ENCODE measurements around the gene KLHDC9.
"Not testable (repeated sequence)": the region's sequence is repeated elsewhere in the genome, so short reads cannot be mapped to it uniquely, and the experiment has no call there.

KLHDC9 gene

DNA sequence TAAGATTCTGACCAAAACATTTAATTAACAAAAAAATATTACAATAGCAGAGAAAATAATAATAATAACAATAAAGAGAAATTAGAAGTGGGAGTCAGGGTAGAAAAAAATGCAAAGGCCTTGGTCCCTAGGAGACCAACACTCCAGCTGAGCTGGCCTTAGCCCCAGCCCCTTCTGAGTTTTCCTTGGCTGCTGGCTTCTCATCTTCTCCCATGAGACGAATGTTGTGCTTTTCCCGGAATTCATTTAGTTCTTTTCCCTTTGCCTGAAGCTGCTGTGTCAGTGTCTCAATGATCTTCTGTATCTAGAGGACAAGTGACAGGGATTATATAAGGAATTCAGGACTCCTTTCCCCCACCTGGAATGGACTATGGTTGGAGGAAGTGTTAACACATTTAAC lies 2.4 kb downstream of the KLHDC9 start:
- Mint-ChIP-seq H3K27me3 (no peaks in the 10 kb centered on the region), H3K36me3 (peaks cover 7% of the 10 kb centered on the region)

DNA sequence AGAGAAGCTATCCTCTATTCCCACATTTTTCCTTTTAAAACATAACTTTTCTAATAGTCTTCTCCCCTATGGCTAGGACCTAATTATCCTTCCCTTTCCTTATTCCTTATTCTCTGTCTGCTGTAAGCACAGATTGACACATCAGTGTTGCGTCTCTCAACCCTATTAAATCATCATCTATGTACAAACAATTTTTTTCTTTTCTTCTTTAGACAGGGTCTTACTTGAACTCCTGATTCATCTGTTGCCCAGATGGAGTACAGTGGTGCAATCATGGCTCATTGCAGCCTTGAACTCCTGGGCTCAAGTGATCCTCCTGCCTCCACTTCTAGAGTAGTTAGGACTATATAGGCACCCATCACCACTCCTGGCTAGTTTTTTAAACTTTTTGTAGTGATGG lies 8.3 kb downstream of the KLHDC9 start:
- Mint-ChIP-seq H3K27me3 (no peaks in the 10 kb centered on the region), H3K27ac (no peak overlapping the region), H3K4me3 (no peak overlapping the region), H3K36me3 (peaks cover 21% of the 10 kb centered on the region), H3K4me1 (peaks cover 27% of the 10 kb centered on the region), H3K9me3 (no peaks in the 10 kb centered on the region)
- no peak for ATAC-seq

More for the DNA sequence above, 2.4 kb downstream of the KLHDC9 start:
- Mint-ChIP-seq H3K9me3 (no peaks in the 10 kb centered on the region), H3K27ac (no peak overlapping the region), H3K4me1 (peaks cover 43% of the 10 kb centered on the region), H3K4me3 (no peak overlapping the region)
- no peak for ATAC-seq

DNA sequence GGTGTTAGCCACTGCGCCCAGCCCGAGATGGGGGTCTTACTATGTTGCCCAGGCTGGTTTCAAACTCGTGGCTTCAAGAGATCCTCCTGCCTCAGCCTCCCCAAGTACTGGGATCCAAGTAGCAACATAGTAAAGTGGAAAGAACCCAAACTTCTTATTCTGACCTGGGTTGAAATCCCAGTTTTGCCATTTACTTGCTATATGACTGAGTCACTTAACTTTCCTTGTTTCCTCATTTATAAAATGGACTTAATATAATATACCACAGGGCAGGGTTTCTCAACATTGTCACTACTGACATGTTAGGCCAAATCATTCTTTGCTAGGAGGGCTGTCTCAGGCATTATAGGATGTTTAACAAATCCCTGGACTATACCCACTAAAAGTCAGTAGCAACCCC lies 13.0 kb downstream of the KLHDC9 start:
- Mint-ChIP-seq H3K4me1 (peaks cover 58% of the 10 kb centered on the region), H3K27ac (peak overlapping the region; percentile 27), H3K27me3 (no peaks in the 10 kb centered on the region), H3K9me3 (no peaks in the 10 kb centered on the region), H3K4me3 (no peak overlapping the region), H3K36me3 (peaks cover 19% of the 10 kb centered on the region)
- ATAC-seq = no peak

DNA sequence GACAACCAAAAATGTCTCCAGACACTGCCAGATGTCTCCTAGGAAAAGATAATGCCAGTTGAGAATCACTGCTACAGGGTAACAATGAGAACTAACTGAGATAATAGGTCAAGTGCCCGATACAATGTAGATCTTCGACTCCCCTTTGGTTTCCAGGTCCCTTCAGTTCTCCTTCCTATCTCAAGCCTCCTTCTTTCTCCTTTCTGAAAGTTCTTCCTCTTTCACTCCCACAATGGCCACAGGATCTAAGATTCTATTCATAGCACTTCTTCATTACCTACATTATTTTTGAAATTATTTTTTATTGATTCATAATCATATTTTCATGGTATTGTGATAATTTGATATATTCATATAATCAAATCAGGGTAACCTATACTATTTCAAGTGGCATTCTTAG lies 13.4 kb downstream of the KLHDC9 start:
- ATAC-seq = no peak
- no peaks in the 10 kb centered on the region for H3K9me3 Mint-ChIP-seq
- no peak overlapping the region for H3K4me3 Mint-ChIP-seq
- no peaks in the 10 kb centered on the region for H3K27me3 Mint-ChIP-seq
- peaks cover 58% of the 10 kb centered on the region for H3K4me1 Mint-ChIP-seq
- peak overlapping the region; percentile 27 for H3K27ac Mint-ChIP-seq
- peaks cover 15% of the 10 kb centered on the region for H3K36me3 Mint-ChIP-seq

DNA sequence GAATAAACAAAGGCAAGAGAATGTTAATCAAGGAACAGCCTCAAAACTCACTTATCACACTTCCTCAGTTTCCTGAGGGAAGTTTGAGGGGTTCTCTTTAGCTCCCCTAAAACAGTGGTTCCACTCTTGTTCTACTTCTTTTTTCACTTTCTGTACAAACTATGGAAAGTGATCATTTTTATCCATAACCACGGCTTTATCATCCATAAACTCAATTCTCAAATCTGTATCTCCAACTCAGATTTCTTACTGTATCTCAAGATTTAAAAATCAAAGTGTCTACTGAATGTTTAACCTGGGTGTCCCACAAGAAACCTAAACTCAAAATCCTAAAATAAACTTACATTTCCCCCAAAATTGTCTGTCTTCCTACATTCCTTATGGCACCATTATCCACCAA lies 15.8 kb downstream of the KLHDC9 start:
- peaks cover 69% of the 10 kb centered on the region for H3K4me1 Mint-ChIP-seq
- H3K27ac Mint-ChIP-seq = no peak overlapping the region
- H3K36me3 Mint-ChIP-seq = peaks cover 9% of the 10 kb centered on the region
- no peaks in the 10 kb centered on the region for H3K9me3 Mint-ChIP-seq
- no peaks in the 10 kb centered on the region for H3K27me3 Mint-ChIP-seq
- ATAC-seq = no peak
- H3K4me3 Mint-ChIP-seq = no peak overlapping the region

- H3K27ac Mint-ChIP-seq = no peak overlapping the region
- no peaks in the 10 kb centered on the region for H3K27me3 Mint-ChIP-seq
- no peak overlapping the region for H3K4me3 Mint-ChIP-seq
- peaks cover 73% of the 10 kb centered on the region for H3K4me1 Mint-ChIP-seq
- no peaks in the 10 kb centered on the region for H3K9me3 Mint-ChIP-seq
- peaks cover 8% of the 10 kb centered on the region for H3K36me3 Mint-ChIP-seq
- ATAC-seq = no peak
Observed at GRCh38 chr1:161114556-161114955, 16.4 kb downstream of the KLHDC9 start.

GRCh38 chr1:161115132-161115711 lies 17.1 kb downstream of the KLHDC9 start:
- Mint-ChIP-seq H3K4me3 (no peak overlapping the region), H3K36me3 (peaks cover 15% of the 10 kb centered on the region), H3K27ac (no peak overlapping the region), H3K9me3 (no peaks in the 10 kb centered on the region), H3K27me3 (no peaks in the 10 kb centered on the region), H3K4me1 (peaks cover 79% of the 10 kb centered on the region)
- ATAC-seq = no peak

DNA sequence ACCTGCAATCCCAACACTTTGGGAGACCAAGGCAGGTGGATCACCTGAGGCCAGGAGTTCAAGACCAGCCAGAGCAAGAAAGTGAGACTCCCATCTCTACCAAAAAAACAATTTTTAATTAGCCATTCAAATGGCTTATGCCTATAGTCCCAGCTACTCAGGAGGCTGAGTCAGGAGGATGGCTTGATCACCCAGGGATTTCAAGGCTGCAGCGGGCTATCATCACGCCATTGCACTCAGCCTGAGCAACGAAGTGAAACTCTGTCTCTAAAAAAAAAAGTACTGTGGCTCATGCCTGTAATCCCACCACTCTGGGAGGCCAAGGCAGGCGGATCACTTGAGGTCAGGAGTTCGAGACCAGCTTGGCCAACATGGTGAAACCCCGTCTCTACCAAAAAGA lies 17.8 kb downstream of the KLHDC9 start:
- not testable (repeated sequence) for H3K27me3 Mint-ChIP-seq, H3K9me3 Mint-ChIP-seq, ATAC-seq, H3K4me3 Mint-ChIP-seq
- peak overlapping the region; percentile 94 for H3K27ac Mint-ChIP-seq
- H3K4me1 Mint-ChIP-seq = peaks cover 84% of the 10 kb centered on the region
- H3K36me3 Mint-ChIP-seq = peaks cover 17% of the 10 kb centered on the region

DNA sequence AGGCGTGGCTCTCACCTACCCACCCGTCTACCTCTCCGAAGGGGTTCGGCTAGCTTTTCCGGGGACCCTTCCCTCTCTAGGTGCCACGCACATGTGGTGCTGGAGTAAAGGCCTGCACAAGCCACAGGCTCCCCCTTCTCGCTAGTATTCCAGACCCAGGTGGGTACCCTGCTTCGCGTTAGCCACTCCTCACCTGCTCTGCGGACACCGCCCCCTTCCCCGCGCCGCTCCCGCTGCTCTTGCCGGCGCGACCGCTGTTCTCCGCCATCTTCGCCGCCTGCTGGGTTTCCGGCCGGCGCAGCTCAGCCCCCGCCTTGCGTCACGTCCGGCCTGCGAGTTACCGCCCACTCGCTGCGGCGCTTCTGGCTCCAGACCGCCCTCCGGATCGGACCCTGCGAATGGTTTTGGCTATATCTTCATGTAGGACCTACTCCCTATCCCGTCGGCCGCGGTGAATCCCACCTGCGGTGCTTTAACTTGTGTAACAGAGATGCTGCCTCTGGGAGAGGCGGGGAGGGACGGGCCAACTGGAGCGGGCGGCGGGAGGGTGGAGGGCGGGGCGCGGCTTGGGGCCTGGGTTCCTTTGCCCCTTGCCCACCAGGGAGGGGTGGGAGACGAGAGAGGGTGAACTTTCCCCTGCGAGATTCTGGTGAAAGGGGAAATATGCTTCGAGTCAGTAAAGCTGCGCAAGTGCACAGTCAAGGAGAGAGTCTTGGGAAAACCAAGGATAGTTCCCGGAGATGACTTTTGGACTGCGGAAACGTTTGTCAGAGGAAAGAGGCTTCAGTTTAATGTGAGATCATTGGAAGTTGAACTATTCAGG lies 19.8 kb downstream of the KLHDC9 start, which contains the start of the genes NIT1 and PFDN2:
Gene NIT1, plus strand, starts transcription at position 347 of the 823 bp plus-strand sequence. Its CDS starts 72 bp downstream, at position 419.
Gene PFDN2, minus strand, starts transcription at position 279 of the 823 bp plus-strand sequence. Its CDS starts 11 bp downstream, at position 268.
- ATAC-seq = peak; percentile 93
- Mint-ChIP-seq H3K27me3 (no peaks in the 10 kb centered on the region), H3K4me3 (peak within 1 kb of the TSS; percentile 92), H3K4me1 (peaks cover 84% of the 10 kb centered on the region), H3K36me3 (peaks cover 37% of the 10 kb centered on the region), H3K27ac (peak within 1 kb of the TSS; percentile 94), H3K9me3 (no peaks in the 10 kb centered on the region)

GRCh38 chr1:161119092-161119903 lies 21.1 kb downstream of the KLHDC9 start:
- Mint-ChIP-seq H3K27me3 (no peaks in the 10 kb centered on the region), H3K4me1 (peaks cover 71% of the 10 kb centered on the region), H3K9me3 (no peaks in the 10 kb centered on the region), H3K27ac (peak overlapping the region; percentile 94), H3K36me3 (peaks cover 46% of the 10 kb centered on the region), H3K4me3 (peak overlapping the region; percentile 92)
- ATAC-seq = peak; percentile 45

GRCh38 chr1:161121042-161121650 lies 23.0 kb downstream of the KLHDC9 start:
- Mint-ChIP-seq H3K4me3 (peak overlapping the region; percentile 29), H3K27me3 (no peaks in the 10 kb centered on the region), H3K36me3 (peaks cover 55% of the 10 kb centered on the region), H3K4me1 (peaks cover 60% of the 10 kb centered on the region), H3K9me3 (no peaks in the 10 kb centered on the region), H3K27ac (peak overlapping the region; percentile 83)
- no peak for ATAC-seq

DNA sequence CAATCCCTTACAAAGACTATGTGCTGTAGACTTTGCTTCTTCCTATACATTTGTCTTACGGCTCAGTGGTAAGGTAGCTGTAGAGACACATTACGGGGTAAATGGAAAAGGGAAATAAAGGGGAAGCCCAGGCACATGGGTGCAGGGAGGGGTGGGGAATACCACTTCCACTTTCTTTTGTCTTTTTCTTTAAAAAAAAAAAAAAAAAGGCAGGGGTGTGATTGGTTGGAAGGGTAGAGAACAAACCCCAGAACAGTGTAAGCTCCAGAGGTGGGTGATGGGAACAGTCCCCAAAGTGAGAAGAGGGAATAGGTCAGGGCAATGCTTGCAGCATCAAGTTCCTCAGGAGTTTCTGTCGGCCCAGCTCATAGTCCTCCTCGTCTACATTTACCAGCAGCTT lies 23.7 kb downstream of the KLHDC9 start:
- Mint-ChIP-seq H3K9me3 (no peaks in the 10 kb centered on the region), H3K36me3 (peaks cover 62% of the 10 kb centered on the region), H3K4me3 (no peak overlapping the region), H3K4me1 (peaks cover 60% of the 10 kb centered on the region), H3K27ac (peak overlapping the region; percentile 83), H3K27me3 (no peaks in the 10 kb centered on the region)
- ATAC-seq = peak; percentile 39

DNA sequence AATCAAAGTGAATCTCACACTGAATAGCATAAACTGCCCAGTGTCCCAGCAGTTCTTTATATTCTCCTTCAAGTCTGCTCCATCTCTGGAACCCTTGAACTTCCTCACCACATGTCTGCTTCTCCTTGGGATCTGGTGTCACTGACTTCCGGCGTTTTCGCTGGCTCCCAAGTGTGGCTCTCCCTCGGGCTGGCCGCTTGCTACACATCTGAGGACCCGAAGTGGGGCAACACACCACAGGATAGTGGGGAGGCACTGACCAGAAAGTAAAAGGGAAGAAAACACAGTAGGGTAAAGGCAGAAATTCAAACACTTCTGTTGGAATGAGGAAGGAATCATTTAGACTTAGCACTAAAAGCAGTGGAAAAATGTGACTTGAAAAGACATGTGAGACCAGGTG lies 24.8 kb downstream of the KLHDC9 start:
- no peaks in the 10 kb centered on the region for H3K27me3 Mint-ChIP-seq
- peak overlapping the region; percentile 23 for H3K27ac Mint-ChIP-seq
- ATAC-seq = no peak
- peaks cover 68% of the 10 kb centered on the region for H3K36me3 Mint-ChIP-seq
- no peak overlapping the region for H3K4me3 Mint-ChIP-seq
- H3K9me3 Mint-ChIP-seq = no peaks in the 10 kb centered on the region
- H3K4me1 Mint-ChIP-seq = peaks cover 65% of the 10 kb centered on the region

DNA sequence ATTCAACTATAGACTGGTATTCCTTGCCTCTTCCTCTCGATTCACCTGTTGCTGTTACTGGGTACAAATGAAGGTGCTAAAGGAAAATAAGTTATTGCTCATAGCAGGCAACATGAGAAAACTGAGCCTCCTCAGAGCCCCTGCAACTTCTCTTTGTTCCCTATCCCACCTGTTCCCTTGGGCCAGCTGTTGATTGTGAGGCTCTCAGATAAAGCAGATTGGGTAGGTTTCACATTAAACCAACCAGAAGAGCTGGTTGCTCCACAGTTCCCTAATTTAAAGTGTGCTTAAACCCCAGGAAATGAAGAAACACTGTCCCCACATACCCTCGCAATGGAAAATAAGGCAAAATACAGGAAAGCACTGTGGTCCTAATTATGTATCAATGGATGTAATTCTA lies 29.5 kb downstream of the KLHDC9 start:
- no peak for ATAC-seq
- Mint-ChIP-seq H3K9me3 (no peaks in the 10 kb centered on the region), H3K27me3 (no peaks in the 10 kb centered on the region), H3K27ac (peak overlapping the region; percentile 5), H3K4me3 (no peak overlapping the region), H3K4me1 (peaks cover 52% of the 10 kb centered on the region), H3K36me3 (peaks cover 41% of the 10 kb centered on the region)

Measured in stimulated activated memory B cell treated with anti-CD40 and anti-IgM and Interleukin-4, amounts not matched to agents 10 μg/mL and 1 μg/mL and 100 μg/mL, for 72 hours (primary cell).